Endothelial cell of umbilical vein (primary cell): Measurements from ENCODE around the gene CHD9NB.

Source experiments
- CTCF ChIP-seq, 2 donors: IDR thresholded peaks; 1 replicate in 1 of 2; 2 replicates in 1 of 2; pipeline ENCODE4 v1.5.1; 2011; ENCODE audit warnings: low read length in 2 of 2, mild to moderate bottlenecking in 2 of 2, moderate library complexity in 2 of 2, control low read depth in 1 of 2, inconsistent platforms in 1 of 2, low read depth in 1 of 2; ENCODE audit not compliant: insufficient read depth in 1 of 2; ENCODE audit errors: extremely low read depth in 1 of 2
- EZH2 ChIP-seq: IDR thresholded peaks from 2 replicates; pipeline ENCODE4 v1.6.1; 2012; ENCODE audit warnings: borderline replicate concordance, low read depth, mild to moderate bottlenecking, moderate library complexity, low read length, inconsistent platforms; ENCODE audit not compliant: severe bottlenecking
- POLR2AphosphoS5 ChIP-seq: IDR thresholded peaks from 2 replicates; pipeline ENCODE4 v1.6.1; 2012; ENCODE audit warnings: low read depth, mild to moderate bottlenecking, control low read depth, low read length, moderate library complexity; ENCODE audit not compliant: insufficient read depth
- TF ChIP-seq, protein P1 (sequence below): IDR thresholded peaks from 2 replicates; pipeline ENCODE4 v1.6.1; 2011; ENCODE audit not compliant: insufficient read depth, insufficient read length

- TF ChIP-seq EZH2: no peak
- TF ChIP-seq CTCF (IDR thresholded peaks at IDR 0.05; ENCODE audit: extremely low read depth in 1 of 2, insufficient read depth in 1 of 2, low read depth in 1 of 2, low read length in 2 of 2): no peak
- TF ChIP-seq, protein P1, sequence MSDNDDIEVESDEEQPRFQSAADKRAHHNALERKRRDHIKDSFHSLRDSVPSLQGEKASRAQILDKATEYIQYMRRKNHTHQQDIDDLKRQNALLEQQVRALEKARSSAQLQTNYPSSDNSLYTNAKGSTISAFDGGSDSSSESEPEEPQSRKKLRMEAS: no peak
- no peak for TF ChIP-seq POLR2AphosphoS5
Measured at GRCh38 chr16:52997922-52998321, 54.8 kb downstream of the CHD9NB start.
